Thyroid gland (tissue), 4 donors: ENCODE measurements around the gene GSTA4.

Source experiments
- CTCF ChIP-seq, 6 experiments: fragments of 200-600 bp in 3 of 6; fragments of 450-650 bp in 3 of 6; sonication (generic) in 3 of 6; IDR thresholded peaks; one replicate each; pipeline ENCODE4 v1.5.1; 2016 to 2019; ENCODE audit warnings: antibody characterized with exemption in 6 of 6, mild to moderate bottlenecking in 2 of 6, inconsistent platforms in 1 of 6, moderate library complexity in 1 of 6
- POLR2A ChIP-seq, 2 donors: fragments of 450-650 bp; IDR thresholded peaks; one replicate each; pipeline ENCODE4 v1.6.1; 2017; ENCODE audit warnings: antibody characterized with exemption in 2 of 2, mild to moderate bottlenecking in 2 of 2, moderate library complexity in 1 of 2

- TF ChIP-seq POLR2A (IDR thresholded peaks at IDR 0.05): no peak
- no peak for TF ChIP-seq CTCF (IDR thresholded peaks at IDR 0.05)
Observed at GRCh38 chr6:52998603-52999002, 3.5 kb upstream of the GSTA4 start.
